ENCODE data around the gene WNT3A.

WNT3A gene

DNA sequence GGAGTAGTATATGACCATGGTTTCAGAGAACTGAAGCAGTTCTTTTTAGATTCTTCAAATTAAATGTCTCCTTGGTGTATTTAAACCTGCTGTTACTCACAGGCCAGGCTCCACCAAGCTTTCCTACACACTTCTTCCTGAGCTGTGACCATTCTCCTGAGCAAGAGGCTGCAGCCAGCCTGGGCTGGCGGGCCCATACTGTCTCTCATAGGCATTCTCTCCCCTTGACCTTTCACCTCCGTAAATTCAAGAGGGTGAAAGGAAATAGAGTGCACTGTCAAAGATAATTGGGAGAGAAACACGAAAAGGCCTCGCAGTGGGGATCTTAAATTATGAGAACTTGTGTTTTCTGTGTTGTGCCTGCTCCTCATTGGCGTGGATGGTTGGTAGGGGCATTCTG, 78.0 kb downstream of the WNT3A start:
- DNase-seq (ENCODE audit: low read depth), result no peak

DNA sequence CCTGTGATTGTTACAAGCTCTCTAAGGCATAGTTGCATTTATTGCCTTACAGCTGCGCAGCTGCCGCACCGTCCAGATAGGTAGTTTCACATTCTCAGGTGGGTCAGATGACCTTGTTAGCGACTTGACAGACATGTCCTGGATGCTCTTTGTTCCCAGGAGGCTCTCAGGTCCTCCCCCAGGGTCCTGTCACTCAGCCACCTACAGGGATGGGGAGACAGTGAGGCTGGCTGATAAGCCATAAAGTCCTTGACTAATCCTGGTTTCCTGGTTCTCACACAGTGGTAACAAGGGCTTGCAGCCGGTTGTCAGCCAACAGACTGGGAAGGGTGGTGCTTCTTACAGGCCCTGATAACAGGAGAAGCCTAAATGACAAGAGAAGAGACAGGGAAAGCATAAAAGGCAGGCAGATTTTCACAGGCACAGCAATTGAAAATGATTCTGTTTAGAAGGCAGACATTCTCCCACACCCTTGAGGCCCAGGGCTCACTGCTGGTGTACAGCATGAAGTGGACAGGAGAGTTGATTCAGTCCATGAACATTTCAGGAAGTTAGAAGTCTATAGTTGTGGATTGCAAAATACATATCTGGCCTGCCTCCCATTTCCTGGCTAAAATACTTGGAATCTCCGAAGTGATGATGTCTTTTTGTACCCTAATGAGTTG, 78.6 kb downstream of the WNT3A start:
- DNase-seq (ENCODE audit: low read depth), result peak; percentile 75

DNA sequence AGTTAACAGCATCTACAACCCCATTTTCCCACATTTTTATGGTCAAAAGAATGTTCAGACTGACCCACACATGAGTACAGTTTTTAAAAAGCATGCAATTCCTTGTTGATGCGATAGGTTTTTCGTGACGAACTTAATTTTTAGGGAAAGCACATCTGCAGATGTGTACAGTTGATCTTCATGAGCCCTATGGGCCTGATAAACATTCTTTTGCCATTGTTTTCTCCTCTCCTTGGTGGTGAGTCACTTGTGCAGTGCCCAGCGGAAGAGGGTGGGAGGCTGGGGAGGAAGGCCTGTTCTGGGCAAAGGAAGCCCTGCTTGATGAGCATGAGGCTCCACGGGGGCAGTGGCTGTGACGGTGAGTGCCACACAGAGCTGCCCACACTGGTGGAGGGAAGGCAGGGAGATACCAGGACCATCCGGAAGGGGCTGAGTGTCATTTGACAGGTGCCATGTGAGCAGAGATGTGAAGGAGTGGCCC, 81.0 kb downstream of the WNT3A start:
- peak; percentile 88 for DNase-seq (ENCODE audit: low read depth)

DNA sequence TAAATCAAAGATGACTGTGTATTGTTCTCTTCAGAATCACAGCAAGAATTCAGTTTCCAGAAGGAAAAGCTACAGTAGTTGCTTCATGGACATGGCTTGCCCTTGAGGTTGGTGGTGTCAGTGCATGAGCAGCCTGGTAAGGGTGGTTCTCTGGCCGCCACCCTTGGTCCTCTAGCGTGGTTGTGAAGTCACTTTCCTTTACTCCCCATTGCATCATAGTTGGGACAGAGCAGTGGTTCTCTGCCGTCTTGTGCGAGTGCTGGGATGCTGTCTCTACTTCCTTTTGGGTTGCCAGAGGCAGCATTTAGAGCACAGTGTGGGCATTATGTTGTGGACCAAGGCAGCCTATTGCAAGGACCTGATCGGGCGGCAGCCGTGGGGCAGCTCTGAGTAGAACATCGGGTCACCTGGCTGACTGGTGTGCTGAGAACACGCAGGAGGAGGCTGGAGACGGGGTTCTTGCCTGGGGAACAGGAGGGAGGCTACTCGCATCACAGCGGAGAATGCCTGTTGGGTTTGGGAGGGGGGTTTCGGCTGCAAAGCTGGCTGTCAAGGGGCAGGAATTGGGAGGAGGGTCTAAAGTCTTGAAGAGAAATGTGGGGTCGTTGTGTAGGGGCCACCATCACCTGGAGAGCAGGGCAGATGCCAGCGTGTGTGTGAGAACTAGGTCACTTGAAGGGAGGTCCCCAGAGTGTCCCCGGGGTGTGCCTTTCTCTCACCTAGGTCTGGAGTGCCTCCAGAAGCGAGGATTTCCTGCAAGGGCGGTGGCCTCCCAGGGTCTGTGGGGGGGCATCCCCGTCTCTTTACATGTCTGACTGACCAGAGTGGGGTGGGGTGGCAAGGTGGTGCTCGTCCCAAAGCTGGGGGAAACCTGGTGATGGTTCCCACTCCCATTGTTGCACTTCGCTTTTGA, 82.0 kb downstream of the WNT3A start:
- no peak for DNase-seq (ENCODE audit: low read depth)

DNA sequence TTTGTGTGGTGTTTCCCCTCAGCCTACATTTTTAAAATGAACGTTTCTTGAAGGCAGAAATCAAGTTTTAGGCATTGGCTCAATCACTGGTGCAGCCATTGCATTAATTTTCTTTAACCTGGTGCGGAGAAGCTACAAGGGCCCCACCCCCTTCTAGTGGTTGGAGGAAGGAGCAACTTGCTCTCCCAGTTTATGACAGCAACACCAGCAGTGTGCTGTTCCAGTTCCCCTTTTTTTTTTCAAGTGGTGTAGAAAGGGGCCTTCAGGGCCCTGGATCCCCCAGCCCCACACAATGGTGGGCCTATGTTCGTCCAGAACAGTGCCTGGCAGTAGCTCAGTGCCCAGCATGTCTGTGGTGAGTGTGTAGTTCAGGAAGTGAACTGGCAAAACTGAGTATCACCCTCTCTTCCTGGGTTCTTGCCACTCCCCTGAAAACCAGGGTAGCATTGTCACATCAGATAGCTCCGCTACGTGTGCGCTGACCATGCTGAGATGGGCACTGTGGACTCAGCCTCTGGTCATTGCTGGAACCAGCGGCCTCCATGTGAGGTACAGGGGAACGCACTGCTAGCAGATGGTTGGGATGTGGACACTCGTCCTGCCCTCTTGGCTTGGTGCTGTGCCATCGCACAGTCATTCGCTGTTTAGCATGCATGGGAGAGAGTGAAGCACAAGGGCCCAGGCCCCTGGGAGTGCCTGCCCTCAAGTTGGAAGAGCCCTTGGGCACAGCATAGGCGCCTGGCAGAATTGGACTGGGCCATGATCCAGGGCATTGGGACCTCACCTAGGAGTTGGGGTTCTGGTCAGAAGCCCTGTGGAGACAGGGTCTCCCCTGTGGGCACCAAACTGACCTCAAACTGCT, 83.0 kb downstream of the WNT3A start:
- no peak for DNase-seq (ENCODE audit: low read depth)

DNA sequence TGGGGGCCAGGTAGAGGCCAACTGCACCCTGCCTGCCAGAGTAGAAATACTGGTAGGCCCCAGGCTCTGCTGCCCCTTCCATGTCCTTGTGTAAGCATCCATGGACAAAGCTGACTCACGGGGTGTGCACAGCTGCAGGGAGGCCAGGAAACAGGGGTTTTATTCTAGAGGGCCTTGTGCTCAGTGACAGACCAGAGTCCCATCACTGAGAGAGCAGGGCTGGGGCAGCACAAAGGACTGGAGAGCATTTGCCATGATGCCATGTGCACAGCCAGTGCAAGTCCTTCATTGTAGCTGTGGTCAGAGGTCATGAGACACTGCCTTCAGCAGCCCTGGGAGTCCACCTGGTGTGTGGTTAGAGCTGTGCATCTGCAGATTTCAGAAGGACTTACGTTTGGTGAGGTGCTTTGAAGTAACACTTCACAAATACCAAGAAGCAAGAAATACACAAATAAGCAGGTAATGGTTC, 83.8 kb downstream of the WNT3A start:
- DNase-seq (ENCODE audit: low read depth), result no peak

DNA sequence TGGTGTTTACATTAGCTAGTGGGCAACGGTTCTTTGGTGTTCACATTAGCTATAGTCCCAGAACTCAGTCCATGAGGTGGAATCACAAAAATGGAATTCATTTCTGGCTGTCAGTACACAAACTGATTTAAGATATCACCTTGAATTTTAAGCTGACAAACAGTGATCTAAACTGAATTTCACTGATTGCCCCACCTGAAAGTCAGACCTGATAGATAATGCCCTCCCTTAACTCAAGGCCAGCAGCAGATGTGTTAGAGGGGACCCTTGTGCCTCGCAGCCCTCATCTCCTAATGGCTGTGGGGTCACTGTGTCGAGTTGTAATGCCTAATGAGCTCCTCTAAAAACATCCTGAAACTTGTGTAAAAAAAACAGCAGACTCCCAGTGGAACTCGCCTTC, 84.3 kb downstream of the WNT3A start:
- no peak for DNase-seq (ENCODE audit: low read depth)

DNA sequence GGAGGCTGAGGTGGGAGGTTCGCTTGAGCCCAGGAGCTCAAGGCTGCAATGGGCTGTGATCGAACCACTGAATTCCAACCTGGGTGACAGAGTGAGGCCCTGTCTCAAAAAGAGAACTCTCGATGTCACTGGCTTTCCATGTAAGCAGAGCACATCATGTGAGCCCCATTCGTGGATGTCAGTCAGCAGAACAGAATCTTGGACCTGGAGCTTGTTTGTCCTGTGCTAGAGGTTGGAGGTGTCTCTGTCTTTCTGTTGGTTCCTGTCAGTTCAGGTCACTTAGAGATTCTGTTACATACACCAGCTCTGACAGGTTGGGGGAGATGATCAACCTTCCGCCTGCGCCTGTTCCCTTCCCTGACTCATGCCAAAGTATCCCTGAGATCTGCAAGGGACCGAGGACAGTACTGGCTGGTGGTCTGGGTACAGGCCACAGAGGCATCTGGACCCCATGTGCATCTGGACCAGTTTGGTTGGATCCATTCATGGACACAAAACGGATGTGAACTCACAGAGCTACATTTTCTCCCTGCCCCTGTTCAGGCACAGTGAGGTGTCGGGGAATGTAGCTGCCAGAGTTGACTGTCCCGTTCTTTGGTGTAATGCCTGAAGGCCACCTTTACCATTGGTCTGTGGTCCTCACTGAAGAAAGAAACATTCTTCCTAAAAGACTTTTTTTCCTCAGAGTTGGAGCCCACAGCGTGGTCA, 85.7 kb downstream of the WNT3A start:
- no peak for DNase-seq (ENCODE audit: low read depth)

DNA sequence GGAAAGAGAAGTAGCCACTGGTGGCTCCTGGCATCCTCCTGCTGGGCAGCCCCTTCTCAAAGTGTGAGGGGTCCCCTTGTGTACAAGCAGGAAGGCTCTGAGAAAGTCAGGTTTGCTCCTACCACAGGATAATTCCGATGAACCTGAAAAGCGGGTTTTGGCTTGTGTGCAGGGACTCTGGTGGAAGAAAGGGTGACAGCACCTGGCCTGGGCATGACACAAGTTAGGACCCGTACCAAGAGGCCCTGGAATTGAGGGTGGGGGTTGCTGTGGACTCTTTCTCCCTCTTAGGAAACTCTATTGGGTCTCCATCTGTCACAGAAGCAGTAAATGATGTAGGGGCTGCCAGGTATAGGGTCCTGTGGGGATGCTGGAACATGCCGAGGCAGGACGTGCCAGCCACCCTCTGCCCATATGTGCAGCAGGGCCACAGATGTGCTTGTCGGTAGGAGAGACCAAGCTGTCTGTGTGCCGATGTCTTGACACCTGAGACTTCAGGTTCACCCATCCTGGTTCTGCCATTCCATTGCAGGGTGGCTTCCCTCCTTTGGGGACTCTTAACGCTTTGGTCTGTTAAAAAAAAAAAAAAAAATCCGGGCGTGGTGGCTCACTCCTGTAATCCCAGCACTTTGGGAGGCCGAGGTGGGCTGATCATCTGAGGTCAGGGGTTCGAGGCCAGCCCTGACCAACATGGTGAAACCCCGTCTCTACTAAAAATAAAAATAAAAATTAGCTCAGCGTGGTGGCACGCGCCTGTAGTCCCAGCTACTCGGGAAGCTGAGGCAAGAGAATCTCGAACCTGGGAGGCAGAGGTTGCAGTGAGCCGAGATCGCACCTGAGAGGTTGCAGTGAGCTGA, 86.5 kb downstream of the WNT3A start:
- no peak for DNase-seq (ENCODE audit: low read depth)

DNA sequence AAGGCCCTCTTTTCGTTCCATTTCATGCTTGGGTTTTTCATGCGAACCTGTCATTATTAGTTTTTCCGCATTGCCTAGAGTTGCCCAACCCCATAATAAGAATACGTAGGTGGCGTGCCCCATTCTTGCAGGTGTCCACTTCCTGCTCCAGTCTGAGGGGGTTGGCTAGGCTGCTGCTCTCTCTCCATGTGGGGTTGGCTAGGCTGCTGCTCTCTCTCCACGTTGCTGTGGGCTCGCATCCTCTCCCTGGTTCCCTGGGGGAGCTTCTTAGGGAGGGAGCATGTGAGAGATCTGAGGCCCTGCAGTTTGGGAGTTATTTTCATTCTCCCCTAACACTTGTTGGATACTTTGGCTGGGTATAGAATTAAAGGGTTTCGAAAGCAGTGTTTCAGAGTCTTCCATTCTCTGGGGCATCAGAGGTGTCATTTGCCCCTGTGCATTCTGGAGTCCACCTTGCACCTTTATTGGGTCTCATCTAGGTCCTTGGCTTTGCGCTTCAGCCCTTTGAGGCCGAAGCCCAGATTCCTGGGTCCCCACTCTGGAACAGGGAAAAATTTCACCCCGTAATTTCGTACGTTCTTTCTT, 87.7 kb downstream of the WNT3A start:
- DNase-seq (ENCODE audit: low read depth), result no peak

DNA sequence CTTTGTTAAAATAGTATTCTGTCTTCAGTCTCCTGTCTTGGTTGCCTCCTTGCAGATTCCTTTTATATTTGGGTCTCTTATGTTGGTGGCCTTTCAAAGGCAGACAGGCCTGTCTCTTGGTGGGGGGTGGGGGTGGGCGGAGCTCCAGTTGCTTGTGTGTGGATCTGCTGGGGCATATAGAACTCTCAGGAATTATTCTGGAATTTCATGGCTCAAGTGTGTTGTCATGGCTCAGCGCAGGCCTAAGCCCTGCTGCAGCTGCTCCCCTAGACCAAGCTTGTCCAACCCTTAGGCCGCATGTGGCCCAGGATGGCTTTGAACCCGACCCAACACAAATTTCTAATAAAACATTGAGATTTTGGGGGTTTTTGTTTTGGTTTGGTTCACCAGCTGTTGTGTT, 88.4 kb downstream of the WNT3A start:
- DNase-seq (ENCODE audit: low read depth), result no peak

DNA sequence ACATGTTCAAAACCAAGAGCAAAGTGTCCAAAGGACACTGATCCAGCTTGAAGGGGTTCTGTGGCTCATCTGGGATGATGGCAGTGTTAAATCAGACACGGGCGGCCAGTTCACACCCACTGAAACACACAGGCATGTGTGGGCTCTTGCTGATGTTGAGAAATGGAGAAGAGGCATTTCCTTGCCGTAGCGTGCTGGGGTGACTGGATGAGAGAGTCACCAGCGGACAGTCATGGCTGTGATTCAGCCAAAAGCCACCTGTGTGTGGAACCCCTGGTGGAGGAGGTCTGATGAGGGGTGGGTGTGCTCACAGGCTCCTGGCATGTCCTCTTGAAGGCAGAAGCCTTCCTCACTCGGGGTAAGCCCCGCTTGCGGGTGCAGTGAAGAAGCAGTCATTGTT, 89.1 kb downstream of the WNT3A start:
- no peak for DNase-seq (ENCODE audit: low read depth)

DNA sequence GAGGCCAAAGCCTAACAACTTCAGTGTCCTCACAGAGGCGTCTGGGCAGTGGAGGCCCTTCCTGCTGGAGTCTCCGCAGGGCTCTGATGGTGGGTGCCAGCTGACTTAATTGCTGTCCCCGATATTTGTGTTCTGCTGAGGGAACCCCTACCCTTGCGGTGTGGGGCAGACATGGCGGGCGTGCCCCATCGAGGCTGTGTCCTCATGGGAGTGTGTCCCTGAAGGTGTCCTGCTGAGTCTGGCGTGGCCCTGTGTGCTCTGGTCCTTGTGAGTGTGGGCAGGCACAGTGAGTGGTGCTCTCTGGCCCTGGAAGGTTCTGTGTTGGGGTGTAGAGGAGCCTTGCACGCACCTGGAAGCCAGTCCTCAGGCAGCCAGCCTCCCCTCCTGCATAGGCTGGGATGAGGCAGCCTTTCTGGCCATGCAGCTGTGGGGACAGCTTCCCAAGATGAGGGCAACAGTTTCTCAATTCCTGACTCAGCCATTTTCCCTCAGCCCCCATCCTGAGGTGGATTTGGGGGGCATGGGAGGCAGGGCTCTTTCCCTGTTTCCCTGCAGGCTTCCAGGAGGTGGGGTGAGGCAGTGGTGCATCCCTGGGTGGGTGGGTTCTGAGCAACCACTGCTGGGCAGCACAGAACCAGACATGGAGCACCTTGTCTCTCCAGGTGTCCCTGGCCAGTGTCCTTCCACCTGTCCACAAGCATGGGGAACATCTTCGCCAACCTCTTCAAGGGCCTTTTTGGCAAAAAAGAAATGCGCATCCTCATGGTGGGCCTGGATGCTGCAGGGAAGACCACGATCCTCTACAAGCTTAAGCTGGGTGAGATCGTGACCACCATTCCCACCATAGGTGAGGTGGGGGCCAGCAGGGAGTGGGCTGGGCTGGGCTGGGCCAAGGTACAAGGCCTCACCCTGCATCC, 89.9 kb downstream of the WNT3A start:
- DNase-seq (ENCODE audit: low read depth), result no peak

DNA sequence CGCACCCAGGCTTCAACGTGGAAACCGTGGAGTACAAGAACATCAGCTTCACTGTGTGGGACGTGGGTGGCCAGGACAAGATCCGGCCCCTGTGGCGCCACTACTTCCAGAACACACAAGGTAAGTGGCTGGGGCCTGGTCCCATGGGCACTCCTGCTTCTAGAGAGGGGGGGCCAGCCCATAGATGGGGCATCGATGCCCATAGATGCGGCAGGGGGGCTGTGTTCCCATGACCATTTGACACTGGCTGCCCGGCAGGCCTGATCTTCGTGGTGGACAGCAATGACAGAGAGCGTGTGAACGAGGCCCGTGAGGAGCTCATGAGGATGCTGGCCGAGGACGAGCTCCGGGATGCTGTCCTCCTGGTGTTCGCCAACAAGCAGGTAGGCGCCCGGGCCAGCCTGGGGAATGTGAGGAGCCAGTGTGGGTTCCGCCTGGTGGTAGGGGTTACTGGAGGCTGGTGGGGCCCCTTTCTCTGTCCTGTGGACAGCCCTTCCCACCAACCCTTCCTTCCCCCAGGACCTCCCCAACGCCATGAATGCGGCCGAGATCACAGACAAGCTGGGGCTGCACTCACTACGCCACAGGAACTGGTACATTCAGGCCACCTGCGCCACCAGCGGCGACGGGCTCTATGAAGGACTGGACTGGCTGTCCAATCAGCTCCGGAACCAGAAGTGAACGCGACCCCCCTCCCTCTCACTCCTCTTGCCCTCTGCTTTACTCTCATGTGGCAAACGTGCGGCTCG, 90.7 kb downstream of the WNT3A start:
- no peak for DNase-seq (ENCODE audit: low read depth)

DNA sequence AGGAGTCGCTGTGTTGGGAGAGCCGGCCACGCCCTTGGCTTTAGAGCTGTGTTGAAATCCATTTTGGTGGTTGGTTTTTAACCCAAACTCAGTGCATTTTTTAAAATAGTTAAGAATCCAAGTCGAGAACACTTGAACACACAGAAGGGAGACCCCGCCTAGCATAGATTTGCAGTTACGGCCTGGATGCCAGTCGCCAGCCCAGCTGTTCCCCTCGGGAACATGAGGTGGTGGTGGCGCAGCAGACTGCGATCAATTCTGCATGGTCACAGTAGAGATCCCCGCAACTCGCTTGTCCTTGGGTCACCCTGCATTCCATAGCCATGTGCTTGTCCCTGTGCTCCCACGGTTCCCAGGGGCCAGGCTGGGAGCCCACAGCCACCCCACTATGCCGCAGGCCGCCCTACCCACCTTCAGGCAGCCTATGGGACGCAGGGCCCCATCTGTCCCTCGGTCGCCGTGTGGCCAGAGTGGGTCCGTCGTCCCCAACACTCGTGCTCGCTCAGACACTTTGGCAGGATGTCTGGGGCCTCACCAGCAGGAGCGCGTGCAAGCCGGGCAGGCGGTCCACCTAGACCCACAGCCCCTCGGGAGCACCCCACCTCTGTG, 91.6 kb downstream of the WNT3A start:
- no peak for DNase-seq (ENCODE audit: low read depth)

DNA sequence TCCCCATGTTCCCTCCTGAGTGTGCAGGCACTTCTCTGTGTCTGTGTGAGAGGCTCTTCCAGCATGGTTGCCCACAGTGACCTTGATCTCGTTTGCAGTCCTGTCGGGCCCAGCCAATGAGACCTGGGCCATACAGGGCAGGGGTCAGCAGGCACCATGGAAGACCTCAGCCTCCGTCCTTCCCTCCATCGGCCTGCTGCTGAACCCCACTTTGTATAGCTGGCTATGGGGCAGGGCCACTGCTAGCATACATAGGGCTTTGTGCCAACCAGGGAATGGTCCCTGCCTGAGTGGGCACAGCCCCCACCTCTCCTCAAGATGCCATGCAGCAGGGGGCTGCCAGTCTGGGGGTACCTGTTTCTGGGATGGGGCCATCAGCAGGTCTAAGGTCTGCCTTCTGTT, 92.5 kb downstream of the WNT3A start:
- no peak for DNase-seq (ENCODE audit: low read depth)

DNA sequence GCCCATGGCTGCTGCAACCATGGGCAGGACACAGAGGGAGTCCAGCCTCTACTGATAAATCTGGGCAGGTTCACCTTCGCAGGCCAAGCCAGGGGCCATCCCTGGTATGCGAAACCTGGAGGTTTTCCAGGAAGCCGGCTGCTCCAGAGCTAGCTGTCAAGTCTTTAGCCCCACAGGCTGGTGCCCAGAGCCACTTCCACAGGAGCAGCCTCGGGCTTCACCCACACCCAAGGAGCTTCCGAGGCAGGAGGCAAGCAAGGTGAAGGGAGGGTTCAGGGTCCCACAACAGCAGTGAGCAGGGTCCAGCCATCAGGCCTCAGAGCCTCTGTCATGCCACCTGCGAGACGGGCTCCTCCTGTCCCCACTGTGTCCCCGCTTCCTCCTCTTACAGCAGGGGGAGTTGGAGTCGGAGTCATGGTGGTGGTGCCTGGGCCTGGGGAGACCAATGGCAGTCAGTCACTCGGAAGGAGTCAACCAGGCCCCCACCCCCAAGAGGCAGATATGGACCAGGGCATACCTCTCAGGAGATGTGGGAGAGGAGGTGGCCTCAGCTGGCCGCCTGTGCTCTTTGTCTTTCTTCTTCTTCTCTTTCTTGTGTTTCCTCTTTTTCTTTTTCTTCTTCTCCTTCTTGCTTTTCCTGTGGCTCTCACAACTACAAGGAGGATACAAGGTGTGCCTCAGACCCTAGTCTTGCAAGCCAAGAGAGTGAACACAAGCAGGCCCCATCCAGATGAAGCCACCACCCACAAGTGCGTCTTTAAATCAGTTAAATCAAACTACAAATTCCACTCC, 94.2 kb downstream of the WNT3A start:
- no peak for DNase-seq (ENCODE audit: low read depth)
